BJ (cell line): ENCODE measurements around the gene LPO. TPM values are rescaled to one million over a fixed set of nuclear protein-coding genes. Genes with fewer than 3 reads are reported as not detected.

Experiments
- CTCF ChIA-PET: fragments of 350-600 bp; formaldehyde crosslinking; extraction: SDS; loops from one replicate; lab custom pipeline; 2021; ENCODE audit warnings: antibody characterized with exemption, inconsistent platforms; lab: Yijun Ruan, JAX
- POLR2A ChIA-PET: fragments of 300-600 bp; sonication (Branson Sonifier 250); formaldehyde crosslinking; extraction: SDS; loops from one replicate; lab custom pipeline; 2021; ENCODE audit warnings: antibody characterized with exemption; lab: Charles Lee
- DNase-seq: peaks from one replicate; pipeline ENCODE4 v3.0.0-alpha.2; 2011; ENCODE audit warnings: low read depth
- H3K27me3 ChIP-seq: 2 replicates; pipeline ENCODE4 v1.6.0; 2011; ENCODE audit warnings: low read length; ENCODE audit not compliant: control insufficient read depth, insufficient read depth
- H3K36me3 ChIP-seq: 2 replicates; pipeline ENCODE4 v1.5.1; 2011; ENCODE audit warnings: low read length; ENCODE audit not compliant: control insufficient read depth, insufficient read depth
- H3K4me3 ChIP-seq: 2 replicates; pipeline ENCODE4 v1.5.1; 2011; ENCODE audit warnings: low read depth, mild to moderate bottlenecking, control low read depth, low read length
- polyA plus RNA-seq: library from polyadenylated mRNA; depleted of rRNA; stranded (reverse); fragments of >200 nt; gene quantifications from 2 replicates; pipeline ENCODE4 v1.2.3, GENCODE V29; 2011
- TF ChIP-seq, protein P1 (sequence below): IDR thresholded peaks from 2 replicates; pipeline ENCODE4 v1.5.1; 2011; ENCODE audit warnings: low read depth, mild to moderate bottlenecking, control low read depth, inconsistent platforms, low read length, moderate library complexity; ENCODE audit not compliant: insufficient read depth

LPO gene
- polyA plus RNA-seq, 1 experiment: 0.07 TPM

DNA sequence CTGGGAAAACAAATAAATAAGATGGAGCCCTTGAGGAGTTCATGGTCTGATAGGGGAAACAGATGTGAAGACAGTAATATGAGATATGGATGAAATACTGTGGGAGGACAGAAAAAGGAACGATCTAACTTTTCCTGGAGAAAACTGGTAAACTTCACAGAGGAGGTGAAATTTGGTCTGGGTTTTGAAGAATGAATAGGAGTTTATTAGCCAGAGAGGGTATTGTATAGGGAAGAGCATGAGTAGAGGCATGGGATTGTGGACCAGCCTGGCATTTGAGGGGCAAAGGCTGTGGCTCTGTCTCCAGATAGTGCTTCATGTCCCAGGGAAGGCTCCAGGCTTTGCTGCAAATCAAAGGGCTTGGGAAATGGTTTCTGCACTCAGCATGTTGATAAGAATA lies 1.6 kb downstream of the LPO start:
- peaks cover 20% of the 10 kb centered on the region for H3K27me3 ChIP-seq
- CTCF ChIA-PET: no interaction called here

DNA sequence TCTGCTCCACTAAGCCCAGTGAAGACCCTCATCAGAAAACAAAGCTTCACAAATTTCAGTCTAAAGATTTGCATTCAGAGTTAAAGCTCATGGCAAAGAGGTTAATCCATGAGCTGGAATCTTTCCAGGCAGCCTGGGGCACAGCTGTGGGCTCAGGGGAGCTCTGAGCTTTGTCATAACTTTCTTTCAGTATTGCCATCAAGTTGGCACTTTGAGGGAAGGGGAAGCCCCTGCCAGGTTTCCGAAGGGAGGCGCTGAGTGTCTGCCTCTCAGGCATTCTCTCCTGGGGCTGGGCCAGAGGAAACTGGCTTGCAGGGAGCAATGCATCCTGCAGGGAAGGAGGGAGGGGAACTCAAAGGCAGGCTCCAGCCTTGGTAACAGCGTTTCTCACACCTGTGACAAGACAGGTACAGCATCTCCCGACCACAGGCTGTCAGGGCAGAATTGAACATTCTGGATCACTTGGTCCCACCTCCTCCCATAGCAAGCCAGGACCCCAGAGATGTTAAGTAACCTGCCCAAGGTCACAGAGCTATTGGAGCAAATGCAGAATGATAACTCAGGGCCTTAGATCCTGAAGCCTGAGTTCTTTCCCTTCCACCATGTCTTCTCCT lies 3.9 kb downstream of the LPO start:
- no peak overlapping the region for H3K4me3 ChIP-seq
- CTCF ChIA-PET: interaction anchor here (1.7 kb wide), 1 partner anchor 8 kb away, joined by 5 read pairs; no protein-coding TSS in a partner anchor
- no peaks in the 10 kb centered on the region for H3K36me3 ChIP-seq
- POLR2A ChIA-PET: no interaction called here
- no peak for DNase-seq
- peaks cover 16% of the 10 kb centered on the region for H3K27me3 ChIP-seq
- TF ChIP-seq, protein P1, sequence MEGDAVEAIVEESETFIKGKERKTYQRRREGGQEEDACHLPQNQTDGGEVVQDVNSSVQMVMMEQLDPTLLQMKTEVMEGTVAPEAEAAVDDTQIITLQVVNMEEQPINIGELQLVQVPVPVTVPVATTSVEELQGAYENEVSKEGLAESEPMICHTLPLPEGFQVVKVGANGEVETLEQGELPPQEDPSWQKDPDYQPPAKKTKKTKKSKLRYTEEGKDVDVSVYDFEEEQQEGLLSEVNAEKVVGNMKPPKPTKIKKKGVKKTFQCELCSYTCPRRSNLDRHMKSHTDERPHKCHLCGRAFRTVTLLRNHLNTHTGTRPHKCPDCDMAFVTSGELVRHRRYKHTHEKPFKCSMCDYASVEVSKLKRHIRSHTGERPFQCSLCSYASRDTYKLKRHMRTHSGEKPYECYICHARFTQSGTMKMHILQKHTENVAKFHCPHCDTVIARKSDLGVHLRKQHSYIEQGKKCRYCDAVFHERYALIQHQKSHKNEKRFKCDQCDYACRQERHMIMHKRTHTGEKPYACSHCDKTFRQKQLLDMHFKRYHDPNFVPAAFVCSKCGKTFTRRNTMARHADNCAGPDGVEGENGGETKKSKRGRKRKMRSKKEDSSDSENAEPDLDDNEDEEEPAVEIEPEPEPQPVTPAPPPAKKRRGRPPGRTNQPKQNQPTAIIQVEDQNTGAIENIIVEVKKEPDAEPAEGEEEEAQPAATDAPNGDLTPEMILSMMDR: no peak

More for the DNA sequence above, 1.6 kb downstream of the LPO start:
- no peak for DNase-seq
- no peaks in the 10 kb centered on the region for H3K36me3 ChIP-seq
- POLR2A ChIA-PET: no interaction called here
- H3K4me3 ChIP-seq: no peak overlapping the region
- TF ChIP-seq, protein P1: no peak

DNA sequence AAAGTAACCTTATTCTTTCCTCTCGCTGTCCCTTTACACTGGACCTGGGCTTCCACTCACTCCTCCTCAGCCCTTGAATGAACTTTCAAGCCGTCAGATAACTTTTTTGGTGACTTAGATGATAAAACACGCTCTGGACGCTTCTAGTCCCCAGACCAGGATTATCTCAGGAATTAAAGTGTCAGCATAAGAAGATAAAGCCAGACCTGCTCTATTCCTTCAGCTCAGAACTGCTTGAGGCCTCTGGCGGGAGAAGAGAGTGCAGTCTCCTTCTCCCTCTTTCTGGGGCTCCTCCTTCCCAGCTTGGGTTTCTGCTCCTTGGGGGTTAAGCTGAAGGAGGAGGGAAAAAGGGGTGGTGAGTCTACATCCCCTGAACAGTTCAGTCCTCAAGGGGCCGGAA lies 6.6 kb downstream of the LPO start:
- TF ChIP-seq, protein P1: no peak
- no peaks in the 10 kb centered on the region for H3K36me3 ChIP-seq
- CTCF ChIA-PET: no interaction called here
- no peak overlapping the region for H3K4me3 ChIP-seq
- DNase-seq: no peak
- POLR2A ChIA-PET: no interaction called here
- peaks cover 11% of the 10 kb centered on the region for H3K27me3 ChIP-seq

DNA sequence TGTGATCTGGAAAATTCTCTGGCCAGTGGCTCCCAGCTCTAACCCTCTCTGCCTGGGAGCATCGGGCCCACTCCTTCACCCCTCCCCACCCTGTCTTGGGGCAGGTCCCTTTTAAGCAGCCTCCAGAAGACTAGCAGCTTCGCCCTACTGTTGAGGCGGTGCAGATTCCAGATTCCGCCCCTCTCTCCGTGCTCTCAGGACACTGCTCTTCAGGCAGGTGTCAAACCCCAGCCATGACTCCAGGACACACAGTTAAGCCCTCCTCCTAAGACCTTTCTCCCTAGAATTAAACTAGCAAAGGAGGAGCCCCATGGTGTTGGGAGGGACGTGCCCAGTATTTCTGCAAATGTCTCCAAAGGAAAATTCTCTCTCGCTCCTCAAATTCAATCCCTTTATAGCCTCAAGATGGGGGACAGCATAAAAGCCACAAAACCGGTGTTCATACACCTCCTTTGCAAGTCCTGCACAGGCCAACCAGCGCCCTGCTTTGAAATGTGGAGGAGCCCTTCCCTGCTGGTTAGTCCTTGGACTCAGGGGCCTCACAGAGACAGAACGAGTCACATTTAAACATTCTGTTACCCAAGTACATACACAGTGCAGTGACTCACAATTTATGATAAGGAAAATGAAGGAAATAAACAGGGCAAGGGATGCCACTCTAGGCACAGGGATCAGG lies 7.2 kb downstream of the LPO start:
- POLR2A ChIA-PET: no interaction called here

More for the DNA sequence above, 7.2 kb downstream of the LPO start:
- H3K27me3 ChIP-seq: peaks cover 10% of the 10 kb centered on the region
- no peak overlapping the region for H3K4me3 ChIP-seq
- TF ChIP-seq, protein P1: no peak
- CTCF ChIA-PET: no interaction called here
- DNase-seq: no peak
- no peaks in the 10 kb centered on the region for H3K36me3 ChIP-seq
